Measurements from ENCODE around the gene UMODL1. TPM values are rescaled to one million over a fixed set of nuclear protein-coding genes. Genes with fewer than 3 reads are reported as not detected.

UMODL1 gene
- polyA plus RNA-seq, 3 donors = not detected

DNA sequence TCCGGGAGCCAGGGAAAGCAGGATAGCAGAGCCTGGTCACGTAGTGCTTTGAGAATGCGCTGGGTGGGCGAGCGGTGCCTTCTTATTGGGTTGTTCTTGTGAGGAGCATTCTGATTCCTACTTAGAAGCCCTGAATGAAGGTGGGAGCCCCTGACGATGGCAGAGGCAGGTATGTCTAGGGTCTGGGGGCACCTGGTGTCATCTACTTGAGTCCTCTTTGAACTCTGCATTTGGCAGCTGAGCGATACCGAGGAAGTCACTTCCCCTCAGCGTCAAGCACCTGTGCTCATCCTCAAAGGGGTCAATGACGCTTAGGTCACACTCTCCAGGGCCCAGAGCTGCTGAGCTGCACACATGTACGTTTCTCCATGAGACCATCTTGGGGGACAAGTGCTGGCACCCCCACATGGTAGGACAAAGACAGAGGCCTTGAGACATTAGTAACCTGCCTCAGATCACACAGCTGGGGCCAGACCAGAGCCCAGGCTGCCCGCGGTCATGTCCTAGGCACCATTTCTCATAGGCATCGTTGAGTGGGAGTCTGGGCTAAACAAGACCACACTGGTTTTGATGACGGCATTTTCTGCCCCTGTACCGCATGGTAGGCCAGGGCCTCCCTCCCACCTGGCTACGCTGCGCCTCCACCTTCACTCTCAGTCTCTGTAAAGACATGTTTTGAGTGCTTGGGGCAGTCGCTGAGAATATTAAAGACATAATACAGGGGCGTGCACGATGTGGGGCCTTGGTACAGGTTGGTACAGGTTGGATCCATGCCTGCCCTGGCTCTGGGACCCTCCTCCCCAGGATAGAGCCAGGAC is 78.7 kb downstream of the UMODL1 start:
- Histone ChIP-seq H3K4me2 (replicated peaks; ENCODE audit: extremely low read depth, low read length, poor library complexity, severe bottlenecking) (no peak overlapping the region), H3K27ac (ENCODE audit: low read depth in 1 of 2, low read length in 2 of 2) (no peak overlapping the region), H4K20me1 (ENCODE audit: insufficient read depth, low read length) (no peaks in the 10 kb centered on the region), H3K9me3 (replicated peaks in 1 of 2; ENCODE audit: control insufficient read depth in 1 of 2, insufficient read depth in 1 of 2, low read length in 2 of 2) (no peaks in the 10 kb centered on the region), H3K79me2 (ENCODE audit: insufficient read depth, low read length) (no peaks in the 10 kb centered on the region), H2AFZ (ENCODE audit: insufficient read depth, low read depth, low read length, poor library complexity, severe bottlenecking) (no peak overlapping the region), H3K36me3 (replicated peaks in 1 of 2; ENCODE audit: control insufficient read depth in 1 of 2, insufficient read depth in 2 of 2, low read length in 2 of 2) (no peaks in the 10 kb centered on the region), H3K4me3 (replicated peaks in 1 of 3; ENCODE audit: low read depth in 2 of 3, low read length in 3 of 3) (no peak overlapping the region), H3K9ac (ENCODE audit: insufficient read depth, low read length, poor library complexity, severe bottlenecking) (no peak overlapping the region), H3K27me3 (ENCODE audit: control insufficient read depth in 2 of 2, insufficient read depth in 2 of 2, low read length in 2 of 2) (no peaks in the 10 kb centered on the region), H3K4me1 (ENCODE audit: control insufficient read depth in 1 of 2, insufficient read depth in 2 of 2, low read length in 2 of 2) (peaks cover 3 to 4% of the 10 kb centered on the region in 2 donors)
- TF ChIP-seq CTCF (IDR thresholded peaks at IDR 0.05) = no peak
- WGBS (ENCODE audit: insufficient coverage) = 97% methylated on average over 17 of the region's 21 CpGs
- Mint-ChIP-seq H3K36me3 (no peaks in the 10 kb centered on the region), H3K27ac (no peak overlapping the region), H3K9me3 (no peaks in the 10 kb centered on the region), H3K4me1 (peaks cover 7% of the 10 kb centered on the region), H3K27me3 (ENCODE audit: low read depth in 3 of 3) (peaks cover 5 to 9% (median 5%) of the 10 kb centered on the region in 3 donors), H3K4me3 (no peak overlapping the region)
- intact Hi-C loops (cut with micrococcal nuclease) = loop anchor here (5.0 to 10.0 kb wide), 5 partner anchors 107 to 667 kb away; no protein-coding TSS in a partner anchor
- DNase-seq = no peak

- peaks cover 5 to 10% (median 6%) of the 10 kb centered on the region in 3 donors for H3K27me3 Mint-ChIP-seq (ENCODE audit: low read depth in 3 of 3)
- Histone ChIP-seq H3K9ac (ENCODE audit: insufficient read depth, low read length, poor library complexity, severe bottlenecking) (no peak overlapping the region), H3K4me2 (replicated peaks; ENCODE audit: extremely low read depth, low read length, poor library complexity, severe bottlenecking) (no peak overlapping the region), H3K9me3 (replicated peaks in 1 of 2; ENCODE audit: control insufficient read depth in 1 of 2, insufficient read depth in 1 of 2, low read length in 2 of 2) (no peaks in the 10 kb centered on the region), H3K36me3 (replicated peaks in 1 of 2; ENCODE audit: control insufficient read depth in 1 of 2, insufficient read depth in 2 of 2, low read length in 2 of 2) (no peaks in the 10 kb centered on the region), H3K27ac (ENCODE audit: low read depth in 1 of 2, low read length in 2 of 2) (no peak overlapping the region), H3K4me1 (ENCODE audit: control insufficient read depth in 1 of 2, insufficient read depth in 2 of 2, low read length in 2 of 2) (peaks cover 3% of the 10 kb centered on the region in 2 donors), H3K27me3 (ENCODE audit: control insufficient read depth in 2 of 2, insufficient read depth in 2 of 2, low read length in 2 of 2) (no peaks in the 10 kb centered on the region), H4K20me1 (ENCODE audit: insufficient read depth, low read length) (no peaks in the 10 kb centered on the region), H3K4me3 (replicated peaks in 1 of 3; ENCODE audit: low read depth in 2 of 3, low read length in 3 of 3) (no peak overlapping the region), H3K79me2 (ENCODE audit: insufficient read depth, low read length) (no peaks in the 10 kb centered on the region), H2AFZ (ENCODE audit: insufficient read depth, low read depth, low read length, poor library complexity, severe bottlenecking) (no peak overlapping the region)
- intact Hi-C loops (cut with micrococcal nuclease) = no loop called here
- no peaks in the 10 kb centered on the region for H3K36me3 Mint-ChIP-seq
- no peak for DNase-seq
- peaks cover 3% of the 10 kb centered on the region for H3K4me1 Mint-ChIP-seq
- TF ChIP-seq CTCF (IDR thresholded peaks at IDR 0.05) = no peak
- 99% methylated on average over 10 of the region's 13 CpGs for WGBS (ENCODE audit: insufficient coverage)
- no peak overlapping the region for H3K27ac Mint-ChIP-seq
- H3K4me3 Mint-ChIP-seq = no peak overlapping the region
- H3K9me3 Mint-ChIP-seq = no peaks in the 10 kb centered on the region
Measured at GRCh38 chr21:42150474-42151085, 79.5 kb downstream of the UMODL1 start.
